A549 (cell line): ENCODE data around the gene CACNG3.

ENCODE experiments used
- RAD21 ChIP-seq, 2 experiments: fragments of >200 bp in 1 of 2; sonication (Bioruptor Twin) in 1 of 2; formaldehyde crosslinking in 1 of 2; IDR thresholded peaks in 1 of 2; conservative IDR thresholded peaks in 1 of 2; 2 replicates in 1 of 2; 3 replicates in 1 of 2; pipeline ENCODE4 v1.6.1; 2012 to 2018; ENCODE audit warnings: inconsistent platforms in 1 of 2
- TF ChIP-seq, protein P1 (sequence below): fragments of >200 bp; sonication (Bioruptor Twin); formaldehyde crosslinking; IDR thresholded peaks from 3 replicates; pipeline ENCODE4 v1.5.1; 2016
- TF ChIP-seq, protein P2 (sequence below): IDR thresholded peaks from 2 replicates; pipeline ENCODE4 v1.6.1; 2012
- TF ChIP-seq, protein P3 (sequence below): fragments of >200 bp; sonication (Bioruptor Twin); formaldehyde crosslinking; IDR thresholded peaks from 3 replicates; pipeline ENCODE4 v1.6.1; 2016

DNA sequence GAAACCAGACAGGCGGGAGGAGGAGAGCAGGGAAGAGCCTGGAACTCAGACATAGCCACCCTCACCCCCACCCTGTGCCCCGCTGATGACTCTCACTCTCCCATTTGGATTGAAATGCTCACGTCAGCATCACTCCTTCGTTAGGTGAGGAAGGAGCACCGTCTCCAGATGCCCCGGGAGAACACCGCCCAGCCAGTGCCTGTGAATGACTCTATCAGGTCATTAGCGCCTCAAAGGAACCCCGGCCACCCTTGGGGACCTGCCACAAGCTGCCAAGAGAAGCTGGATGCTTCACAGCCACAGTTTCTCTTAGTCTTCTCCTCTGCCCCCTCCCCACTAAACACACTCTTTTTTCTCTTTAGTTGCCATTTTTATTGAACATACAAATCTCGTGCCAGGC lies 66.0 kb downstream of the CACNG3 start:
- TF ChIP-seq, protein P1, sequence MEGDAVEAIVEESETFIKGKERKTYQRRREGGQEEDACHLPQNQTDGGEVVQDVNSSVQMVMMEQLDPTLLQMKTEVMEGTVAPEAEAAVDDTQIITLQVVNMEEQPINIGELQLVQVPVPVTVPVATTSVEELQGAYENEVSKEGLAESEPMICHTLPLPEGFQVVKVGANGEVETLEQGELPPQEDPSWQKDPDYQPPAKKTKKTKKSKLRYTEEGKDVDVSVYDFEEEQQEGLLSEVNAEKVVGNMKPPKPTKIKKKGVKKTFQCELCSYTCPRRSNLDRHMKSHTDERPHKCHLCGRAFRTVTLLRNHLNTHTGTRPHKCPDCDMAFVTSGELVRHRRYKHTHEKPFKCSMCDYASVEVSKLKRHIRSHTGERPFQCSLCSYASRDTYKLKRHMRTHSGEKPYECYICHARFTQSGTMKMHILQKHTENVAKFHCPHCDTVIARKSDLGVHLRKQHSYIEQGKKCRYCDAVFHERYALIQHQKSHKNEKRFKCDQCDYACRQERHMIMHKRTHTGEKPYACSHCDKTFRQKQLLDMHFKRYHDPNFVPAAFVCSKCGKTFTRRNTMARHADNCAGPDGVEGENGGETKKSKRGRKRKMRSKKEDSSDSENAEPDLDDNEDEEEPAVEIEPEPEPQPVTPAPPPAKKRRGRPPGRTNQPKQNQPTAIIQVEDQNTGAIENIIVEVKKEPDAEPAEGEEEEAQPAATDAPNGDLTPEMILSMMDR, result no peak
- TF ChIP-seq RAD21 (conservative IDR thresholded peaks at IDR 0.05 in 1 of 2, IDR thresholded peaks at IDR 0.05 in 1 of 2), result no peak
- TF ChIP-seq, protein P2, sequence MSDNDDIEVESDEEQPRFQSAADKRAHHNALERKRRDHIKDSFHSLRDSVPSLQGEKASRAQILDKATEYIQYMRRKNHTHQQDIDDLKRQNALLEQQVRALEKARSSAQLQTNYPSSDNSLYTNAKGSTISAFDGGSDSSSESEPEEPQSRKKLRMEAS, result no peak
- TF ChIP-seq, protein P3, sequence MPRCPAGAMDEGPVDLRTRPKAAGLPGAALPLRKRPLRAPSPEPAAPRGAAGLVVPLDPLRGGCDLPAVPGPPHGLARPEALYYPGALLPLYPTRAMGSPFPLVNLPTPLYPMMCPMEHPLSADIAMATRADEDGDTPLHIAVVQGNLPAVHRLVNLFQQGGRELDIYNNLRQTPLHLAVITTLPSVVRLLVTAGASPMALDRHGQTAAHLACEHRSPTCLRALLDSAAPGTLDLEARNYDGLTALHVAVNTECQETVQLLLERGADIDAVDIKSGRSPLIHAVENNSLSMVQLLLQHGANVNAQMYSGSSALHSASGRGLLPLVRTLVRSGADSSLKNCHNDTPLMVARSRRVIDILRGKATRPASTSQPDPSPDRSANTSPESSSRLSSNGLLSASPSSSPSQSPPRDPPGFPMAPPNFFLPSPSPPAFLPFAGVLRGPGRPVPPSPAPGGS, result no peak
